CD4-positive, alpha-beta T cell treated with Interleukin-21 for 1 hour (primary cell): Measurements from ENCODE around the gene ARFGEF3.
"Not testable (repeated sequence)": the region's sequence is repeated elsewhere in the genome, so short reads cannot be mapped to it uniquely, and the experiment has no call there.

ENCODE experiments used
- DNase-seq: peaks from one replicate; pipeline ENCODE4 v3.0.0-alpha.2; 2020

The ARFGEF3 gene

DNA sequence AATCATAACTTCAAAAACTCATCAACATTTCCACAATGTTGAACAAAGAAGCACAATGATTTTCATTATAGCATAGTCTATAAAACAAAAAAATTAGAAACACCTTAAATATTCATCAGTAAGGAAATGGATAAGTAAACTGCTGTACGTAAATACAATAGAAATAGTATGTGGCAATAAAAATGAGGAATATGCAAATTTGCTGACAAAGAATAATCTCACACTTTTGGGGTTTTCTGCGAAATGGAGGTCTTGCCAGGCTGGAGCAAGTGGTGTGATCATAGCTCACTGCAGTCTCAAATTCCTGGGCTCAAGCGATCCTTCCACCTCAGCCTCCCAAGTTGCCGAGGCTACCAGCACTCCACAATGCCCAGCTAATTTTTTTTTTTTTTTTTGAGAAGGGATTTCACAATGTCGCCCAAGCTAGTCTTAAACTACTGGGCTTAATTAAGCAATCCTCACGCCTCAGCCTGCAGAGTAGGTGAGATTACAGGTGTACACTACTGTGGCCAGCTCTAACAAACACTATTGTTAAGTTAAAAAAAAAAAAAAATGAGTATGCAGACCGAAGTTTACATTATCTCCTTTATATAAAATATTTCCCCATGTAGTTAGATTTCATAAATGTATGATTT lies 157.1 kb downstream of the ARFGEF3 start:
- no peak for DNase-seq

DNA sequence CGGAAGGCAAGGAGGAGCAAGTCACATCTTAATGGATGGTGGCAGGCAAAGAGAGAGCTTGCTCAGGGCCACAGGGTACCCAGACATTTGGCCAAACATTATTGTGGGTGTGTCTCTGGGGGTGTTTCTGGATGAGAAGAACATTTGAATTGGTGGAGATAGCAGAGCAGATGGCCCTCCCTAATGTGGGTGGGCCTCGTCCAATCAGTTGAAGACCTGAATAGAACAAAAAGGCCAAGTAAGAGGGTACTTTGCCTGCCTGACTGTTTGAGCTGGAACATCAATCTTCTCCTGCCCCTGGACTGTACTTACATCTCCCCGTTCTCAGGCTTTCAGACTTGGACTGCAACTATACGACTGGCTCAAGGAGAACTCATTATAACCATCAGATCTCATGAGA lies 160.2 kb downstream of the ARFGEF3 start:
- no peak for DNase-seq

DNA sequence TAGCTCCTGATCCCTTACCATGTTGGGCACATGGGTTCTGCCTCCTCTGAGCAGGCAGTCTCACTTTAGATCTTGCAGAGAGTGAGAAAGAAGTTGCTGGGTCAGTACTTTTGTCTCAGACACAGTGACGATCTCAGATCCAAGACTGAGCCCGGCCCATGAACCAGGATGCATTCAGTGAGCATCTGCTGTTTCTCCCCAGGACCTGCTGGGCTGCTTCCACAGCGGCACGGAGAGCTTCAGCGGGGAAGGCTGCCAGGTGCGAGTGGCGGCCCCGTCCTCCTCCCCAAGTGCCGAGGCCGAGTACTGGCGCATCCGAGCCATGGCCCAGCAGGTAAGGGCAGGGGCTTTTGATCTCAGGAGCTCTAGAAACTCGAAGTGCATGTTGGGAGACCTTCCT lies 162.1 kb downstream of the ARFGEF3 start:
- no peak for DNase-seq

DNA sequence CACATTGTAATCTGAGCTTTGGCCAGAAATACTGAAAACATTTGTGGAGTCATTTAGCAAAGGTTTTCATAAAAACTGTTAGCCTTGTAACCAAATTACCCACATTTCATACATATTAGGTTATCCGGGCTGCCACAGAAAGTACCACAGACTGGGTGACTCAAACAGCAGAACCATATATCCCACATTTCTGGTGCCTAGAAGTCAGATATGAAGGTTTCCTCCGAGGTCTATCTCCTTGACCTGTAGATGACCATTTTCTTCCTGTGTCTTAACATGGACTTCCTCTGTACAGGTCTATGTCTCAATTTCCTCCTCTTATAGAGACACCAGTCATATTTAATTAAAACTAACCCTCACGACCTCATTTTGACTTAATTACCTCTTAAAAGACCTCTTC lies 166.5 kb downstream of the ARFGEF3 start:
- DNase-seq, result no peak

DNA sequence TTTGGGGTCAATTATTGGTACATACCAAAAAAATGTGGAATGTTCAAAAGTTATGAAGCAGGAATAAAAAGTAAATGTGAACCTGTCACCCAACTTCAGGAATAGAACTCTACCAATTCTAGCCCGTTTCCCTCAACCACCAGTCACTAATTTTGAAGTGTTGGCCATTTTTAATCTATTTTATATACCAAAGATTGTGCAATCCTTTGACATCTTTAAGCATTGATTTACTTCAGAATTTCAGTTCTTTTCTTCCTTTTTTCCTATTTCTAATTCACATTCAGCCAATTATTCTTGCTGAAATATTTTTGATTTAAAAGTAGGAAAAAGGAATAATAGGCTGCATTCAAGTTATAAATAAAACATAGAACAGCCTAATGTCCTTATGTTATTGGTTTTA lies 169.0 kb downstream of the ARFGEF3 start:
- no peak for DNase-seq

DNA sequence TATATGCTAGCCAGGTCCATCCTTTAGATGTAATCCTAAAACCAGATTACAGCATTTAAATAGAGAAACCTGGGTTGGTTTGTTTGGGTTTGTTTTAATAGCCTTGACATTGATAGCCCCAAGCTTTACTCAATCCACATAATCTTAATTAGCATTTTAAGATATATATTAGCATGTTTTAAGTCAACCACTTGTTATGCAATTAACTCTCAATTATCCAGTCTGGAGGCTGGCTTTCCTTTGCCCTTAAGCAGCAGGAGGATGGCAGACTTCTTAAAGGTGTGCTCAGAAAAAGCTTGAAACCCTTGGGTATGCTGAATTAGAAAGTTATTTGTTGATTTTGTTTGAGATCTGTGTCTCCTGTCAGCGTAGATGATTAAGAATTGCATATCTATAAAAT lies 169.7 kb downstream of the ARFGEF3 start:
- DNase-seq, result no peak

DNA sequence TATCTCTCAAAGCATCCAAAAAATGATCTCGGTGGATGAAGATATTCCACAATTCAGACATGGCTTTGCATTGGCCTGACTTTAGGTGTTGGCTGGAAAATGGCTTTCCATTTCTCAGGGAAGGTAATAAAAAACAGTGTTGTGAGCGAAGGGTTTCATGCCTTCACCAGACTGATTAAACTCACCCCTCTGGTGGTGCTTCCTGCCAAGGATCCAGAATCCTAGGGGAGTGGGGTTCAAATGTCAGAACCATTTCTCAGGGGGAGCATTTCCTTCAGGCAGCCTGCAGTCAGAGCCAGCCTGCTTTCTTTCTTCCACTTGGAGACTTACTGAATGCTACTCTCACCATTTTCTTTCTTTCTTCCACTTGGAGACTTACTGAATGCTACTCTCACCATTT lies 170.2 kb downstream of the ARFGEF3 start:
- DNase-seq, result no peak

DNA sequence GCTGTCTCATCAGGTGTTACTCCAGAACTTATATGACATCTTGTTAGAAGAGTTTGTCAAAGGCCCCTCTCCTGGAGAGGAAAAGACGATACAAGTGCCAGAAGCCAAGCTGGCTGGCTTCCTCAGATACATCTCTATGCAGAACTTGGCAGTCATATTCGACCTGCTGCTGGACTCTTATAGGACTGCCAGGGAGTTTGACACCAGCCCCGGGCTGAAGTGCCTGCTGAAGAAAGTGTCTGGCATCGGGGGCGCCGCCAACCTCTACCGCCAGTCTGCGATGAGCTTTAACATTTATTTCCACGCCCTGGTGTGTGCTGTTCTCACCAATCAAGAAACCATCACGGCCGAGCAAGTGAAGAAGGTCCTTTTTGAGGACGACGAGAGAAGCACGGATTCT lies 172.3 kb downstream of the ARFGEF3 start:
- DNase-seq, result no peak

DNA sequence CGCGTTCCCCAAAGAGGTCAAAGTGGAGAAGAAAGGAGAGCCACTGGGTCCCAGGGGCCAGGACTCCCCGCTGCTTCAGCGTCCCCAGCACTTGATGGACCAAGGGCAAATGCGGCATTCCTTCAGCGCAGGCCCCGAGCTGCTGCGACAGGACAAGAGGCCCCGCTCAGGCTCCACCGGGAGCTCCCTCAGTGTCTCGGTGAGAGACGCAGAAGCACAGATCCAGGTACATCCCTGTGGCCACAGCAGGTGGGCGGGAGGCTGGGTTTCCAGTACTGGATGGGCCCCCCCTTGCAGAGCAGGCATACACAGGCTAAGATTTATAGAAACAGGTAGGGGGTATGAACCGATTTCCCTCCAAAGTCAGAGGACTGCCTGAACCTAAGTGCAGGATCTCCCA lies 173.2 kb downstream of the ARFGEF3 start:
- no peak for DNase-seq

DNA sequence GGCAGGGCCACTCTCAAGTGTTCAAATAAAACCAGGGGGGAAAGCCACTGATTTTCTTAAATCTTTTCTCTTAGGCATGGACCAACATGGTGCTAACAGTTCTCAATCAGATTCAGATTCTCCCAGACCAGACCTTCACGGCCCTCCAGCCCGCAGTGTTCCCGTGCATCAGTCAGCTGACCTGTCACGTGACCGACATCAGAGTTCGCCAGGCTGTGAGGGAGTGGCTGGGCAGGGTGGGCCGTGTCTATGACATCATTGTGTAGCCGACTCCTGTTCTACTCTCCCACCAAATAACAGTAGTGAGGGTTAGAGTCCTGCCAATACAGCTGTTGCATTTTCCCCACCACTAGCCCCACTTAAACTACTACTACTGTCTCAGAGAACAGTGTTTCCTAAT lies 174.5 kb downstream of the ARFGEF3 start:
- DNase-seq, result no peak

DNA sequence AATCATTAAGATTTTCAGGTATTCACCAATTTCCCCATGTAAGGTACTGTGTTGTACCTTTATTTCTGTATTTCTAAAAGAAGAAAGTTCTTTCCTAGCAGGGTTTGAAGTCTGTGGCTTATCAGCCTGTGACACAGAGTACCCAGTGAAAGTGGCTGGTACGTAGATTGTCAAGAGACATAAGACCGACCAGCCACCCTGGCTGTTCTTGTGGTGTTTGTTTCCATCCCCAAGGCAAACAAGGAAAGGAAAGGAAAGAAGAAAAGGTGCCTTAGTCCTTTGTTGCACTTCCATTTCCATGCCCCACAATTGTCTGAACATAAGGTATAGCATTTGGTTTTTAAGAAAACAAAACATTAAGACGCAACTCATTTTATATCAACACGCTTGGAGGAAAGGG lies 175.3 kb downstream of the ARFGEF3 start:
- DNase-seq, result no peak

DNA sequence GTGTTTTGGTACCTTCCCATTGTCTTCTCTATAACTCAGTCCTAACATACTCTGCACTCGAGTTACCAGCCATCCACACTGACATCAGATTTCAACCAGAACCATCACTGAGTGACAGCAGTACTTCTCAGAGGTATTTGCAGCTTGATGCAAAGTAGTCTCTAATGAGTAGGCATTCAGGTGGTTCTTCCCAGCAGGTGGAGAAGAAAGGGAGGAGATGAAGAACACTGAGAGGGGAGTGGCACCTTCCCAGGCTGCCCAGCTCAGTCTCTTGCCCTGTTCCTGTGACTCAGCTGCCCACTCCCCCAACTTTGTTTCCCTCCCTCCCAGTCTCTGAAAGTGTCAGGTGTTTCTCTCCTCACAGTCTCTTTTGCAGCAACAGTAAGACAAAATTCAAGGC lies 177.3 kb downstream of the ARFGEF3 start:
- no peak for DNase-seq

DNA sequence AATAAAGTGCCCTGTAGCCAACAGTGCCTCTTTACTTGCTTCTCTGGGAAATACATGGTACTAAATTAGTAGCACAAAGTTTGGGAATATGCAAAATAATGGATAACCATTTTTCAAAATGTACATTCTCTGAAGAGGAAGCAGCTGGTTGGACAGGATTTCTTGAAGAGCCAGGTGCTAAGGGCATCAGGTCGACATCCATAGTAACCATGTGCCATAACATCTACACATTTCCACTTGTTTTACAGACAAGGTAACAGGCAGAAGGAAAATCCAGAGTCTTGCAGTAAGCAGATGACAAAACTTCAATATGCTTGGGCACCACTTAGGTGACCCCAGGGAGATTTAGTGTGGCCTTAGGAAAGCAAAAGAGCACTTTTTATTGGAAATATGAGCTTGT lies 179.4 kb downstream of the ARFGEF3 start:
- no peak for DNase-seq

DNA sequence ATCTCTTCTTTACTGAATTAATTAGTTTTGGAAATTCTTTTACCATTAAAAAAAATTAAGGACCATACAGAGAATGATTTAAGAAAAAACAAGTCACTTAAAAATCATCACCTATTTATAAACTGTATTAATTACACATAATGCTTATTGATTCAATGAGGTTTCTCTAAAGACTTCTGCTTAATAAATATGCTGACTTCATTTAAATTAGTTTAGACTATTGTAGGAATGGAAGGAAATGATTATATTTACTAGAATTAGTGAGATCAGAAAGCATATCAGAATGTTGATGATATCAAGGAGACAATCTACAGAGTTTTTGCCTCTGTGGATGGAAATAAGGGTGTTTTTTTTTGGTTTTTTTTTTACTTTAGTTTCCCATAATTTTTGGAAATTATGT lies 181.4 kb downstream of the ARFGEF3 start:
- DNase-seq, result no peak

DNA sequence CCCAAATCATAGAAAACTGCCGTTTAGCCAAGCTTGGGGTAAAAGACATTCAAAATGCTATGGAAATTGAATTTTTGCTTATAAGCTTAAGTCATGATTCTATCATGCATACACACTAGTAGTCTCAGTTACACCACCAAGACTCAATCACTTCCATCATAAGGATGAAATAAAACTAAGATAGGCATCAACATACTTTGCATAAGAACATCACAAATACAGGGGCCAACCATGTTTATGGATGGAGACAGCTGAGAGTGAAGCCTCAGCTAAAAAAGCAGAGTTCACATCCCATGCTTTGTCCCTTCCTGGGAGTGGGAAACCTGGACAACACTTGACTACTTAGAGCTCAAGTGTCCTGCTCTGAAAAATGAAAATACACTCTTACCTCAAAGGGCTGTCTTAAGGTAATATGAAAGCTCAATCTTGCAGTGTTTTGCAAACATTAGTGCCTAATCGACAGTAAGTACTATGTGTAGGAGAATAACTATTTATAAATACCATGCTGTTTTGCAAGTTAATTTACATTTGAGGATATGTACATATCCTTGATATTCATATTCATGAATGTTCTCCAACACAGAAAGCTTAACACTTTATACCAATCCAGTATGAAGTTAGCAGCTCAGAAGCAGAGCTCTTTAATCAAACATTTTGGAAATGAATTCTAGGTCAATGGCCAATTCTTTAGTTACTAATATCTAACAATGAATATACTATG lies 184.0 kb downstream of the ARFGEF3 start:
- no peak for DNase-seq

DNA sequence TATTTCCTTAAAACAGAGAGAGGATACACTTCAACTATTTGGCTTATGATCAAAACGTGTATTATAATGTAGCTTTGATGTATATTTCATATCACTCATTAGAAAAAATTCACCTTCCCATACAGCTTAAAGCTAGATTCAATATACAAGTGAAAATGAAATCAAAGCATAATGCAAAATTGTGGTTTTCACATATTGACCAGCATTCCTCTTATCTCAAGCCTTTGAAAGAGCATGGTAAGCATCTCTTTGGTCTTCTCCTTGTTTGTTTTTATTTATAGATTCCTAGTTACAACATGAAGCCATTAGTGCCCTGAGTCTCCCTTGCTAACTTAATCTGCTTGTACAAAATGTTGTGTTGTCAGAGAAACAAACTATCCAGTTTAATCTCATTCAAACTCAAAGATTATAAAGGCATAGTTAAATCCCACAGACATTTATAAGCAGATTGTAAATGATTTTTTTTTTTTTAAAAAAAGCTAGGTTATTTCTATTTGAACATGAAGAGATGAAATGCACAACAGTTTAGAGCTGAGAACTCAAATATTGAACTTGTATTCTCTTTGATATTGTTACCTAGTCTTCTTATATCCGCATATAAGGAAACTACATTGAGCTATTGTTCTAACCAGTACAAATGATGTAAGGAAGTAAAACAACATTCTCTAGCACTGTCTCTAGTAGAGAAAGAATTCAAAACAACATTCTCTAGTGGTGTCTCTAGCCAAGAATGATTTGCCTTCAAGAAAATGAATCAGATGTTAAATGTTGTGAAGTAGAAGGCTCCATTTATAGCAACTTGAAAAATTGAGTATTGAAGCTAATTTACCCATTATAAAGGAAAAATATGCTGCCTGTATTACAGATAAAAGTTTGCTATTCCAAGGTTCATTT lies 184.8 kb downstream of the ARFGEF3 start:
- DNase-seq, result no peak

DNA sequence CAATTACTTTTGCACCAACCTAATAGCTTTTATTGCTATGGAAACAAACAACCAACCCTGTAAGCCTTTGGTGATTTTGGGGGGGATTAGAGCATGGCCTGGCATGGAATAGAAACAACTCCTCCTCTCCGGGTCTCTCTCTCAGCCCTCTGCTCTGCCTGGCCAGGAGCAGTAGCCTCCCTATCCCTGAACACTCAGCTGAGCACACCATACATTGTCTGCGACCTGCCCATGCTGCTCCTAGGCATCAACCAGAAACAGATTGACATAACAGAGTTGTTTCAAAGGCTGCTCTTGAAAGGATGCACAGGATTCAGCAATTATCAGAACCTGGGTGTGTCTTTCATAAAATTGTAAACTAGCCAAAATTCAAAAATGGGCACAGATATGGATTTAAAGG lies 186.1 kb downstream of the ARFGEF3 start:
- no peak for DNase-seq

DNA sequence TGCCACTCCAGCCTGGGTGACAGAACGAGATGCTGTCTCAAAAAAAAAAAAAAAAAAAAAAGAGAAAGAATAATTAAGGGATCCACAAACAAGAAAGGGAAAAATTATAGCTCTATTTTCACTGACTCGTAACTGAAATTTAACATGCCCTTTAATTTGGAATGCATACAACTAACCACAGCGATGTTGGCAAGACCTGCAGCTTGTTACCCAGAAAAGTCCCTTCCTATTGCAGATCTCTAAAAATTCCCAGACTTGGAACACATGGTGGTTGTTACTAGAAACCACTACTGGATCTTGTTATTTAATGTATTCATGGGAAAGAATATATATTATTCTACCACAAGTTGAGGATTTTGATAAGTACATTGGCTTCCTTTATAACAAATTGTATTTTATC lies 188.2 kb downstream of the ARFGEF3 start:
- DNase-seq, result no peak

DNA sequence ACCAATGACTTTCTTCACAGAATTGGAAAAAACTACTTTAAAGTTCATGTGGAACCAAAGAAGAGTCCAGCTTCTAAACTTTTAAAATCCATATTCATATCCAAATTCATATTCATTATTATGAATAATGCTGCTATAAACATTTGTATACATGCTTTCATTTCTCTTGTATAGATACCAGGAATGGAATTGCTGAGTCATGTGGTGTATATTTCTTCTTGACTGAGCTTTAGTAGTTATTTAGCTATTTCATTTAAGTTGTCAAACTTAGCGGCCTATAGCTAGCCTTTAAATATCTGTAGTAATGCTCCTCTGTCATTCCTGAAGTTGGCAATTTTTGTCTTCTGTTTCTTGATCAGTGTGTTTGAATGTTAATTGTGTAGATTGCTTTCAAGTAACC lies 196.2 kb downstream of the ARFGEF3 start:
- DNase-seq, result no peak

DNA sequence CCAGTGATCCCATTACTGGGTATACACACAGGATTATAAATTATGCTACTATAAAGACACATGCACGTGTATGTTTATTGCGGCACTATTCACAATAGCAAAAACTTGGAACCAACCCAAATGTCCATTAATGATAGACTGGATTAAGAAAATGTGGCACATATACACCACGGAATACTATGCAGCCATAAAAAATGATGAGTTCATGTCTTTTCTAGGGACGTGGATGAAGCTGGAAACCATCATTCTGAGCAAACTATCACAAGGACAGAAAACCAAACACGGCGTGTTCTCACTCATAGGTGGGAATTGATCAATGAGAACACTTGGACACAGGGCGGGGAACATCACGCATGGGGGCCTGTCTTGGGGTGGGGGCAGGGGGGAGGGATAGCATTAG lies 206.9 kb downstream of the ARFGEF3 start:
- not testable (repeated sequence) for DNase-seq

DNA sequence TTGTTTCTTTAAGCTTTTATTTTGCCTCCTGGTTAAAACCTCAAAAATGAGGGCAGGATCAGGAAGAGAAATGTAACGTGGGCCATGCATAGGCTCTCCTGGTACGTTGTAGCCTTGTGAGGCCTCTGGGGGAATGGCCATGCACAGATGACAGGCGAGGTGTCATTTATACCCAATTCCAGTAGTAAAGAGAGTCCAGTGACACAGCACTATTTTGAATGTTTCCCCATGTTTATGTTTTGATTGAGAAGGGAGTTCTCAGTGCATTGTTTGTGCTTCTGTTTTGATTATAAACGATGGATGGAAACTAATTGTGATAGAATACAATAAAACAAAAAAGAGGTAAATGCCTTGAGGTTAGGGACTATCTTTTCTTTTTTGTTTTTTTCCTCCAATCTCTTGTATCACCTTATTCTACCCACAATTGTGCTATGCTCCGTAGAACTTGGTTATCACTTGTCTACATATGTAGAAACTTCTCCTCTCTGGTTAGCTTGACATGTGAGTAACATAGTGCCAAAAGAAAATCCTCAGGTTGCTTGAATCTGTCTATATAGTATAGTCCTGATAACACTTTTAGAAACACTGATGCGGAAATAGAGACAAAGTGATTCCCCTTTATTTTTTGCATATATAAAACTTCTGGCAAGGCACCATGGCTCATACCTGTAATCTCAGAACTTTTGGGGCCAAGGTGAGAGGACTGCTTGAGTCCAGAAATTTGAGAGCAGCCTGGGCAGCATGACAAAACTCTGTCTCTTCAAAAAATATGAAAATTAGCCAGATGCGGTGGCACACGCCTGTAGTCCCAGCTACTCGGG lies 209.1 kb downstream of the ARFGEF3 start:
- no peak for DNase-seq

DNA sequence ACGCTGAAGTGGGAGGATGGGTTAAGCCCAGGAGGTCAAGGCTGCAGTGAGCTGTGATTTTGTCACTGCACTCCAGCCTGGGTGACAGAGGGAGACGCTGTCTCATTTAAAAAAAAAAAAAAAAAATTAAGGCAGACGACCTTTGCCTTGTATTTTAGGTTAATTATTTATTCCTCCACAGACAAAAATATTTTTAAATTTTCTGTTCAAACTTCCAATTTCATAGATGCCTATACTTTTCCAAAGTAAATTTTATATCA lies 209.6 kb downstream of the ARFGEF3 start:
- no peak for DNase-seq

DNA sequence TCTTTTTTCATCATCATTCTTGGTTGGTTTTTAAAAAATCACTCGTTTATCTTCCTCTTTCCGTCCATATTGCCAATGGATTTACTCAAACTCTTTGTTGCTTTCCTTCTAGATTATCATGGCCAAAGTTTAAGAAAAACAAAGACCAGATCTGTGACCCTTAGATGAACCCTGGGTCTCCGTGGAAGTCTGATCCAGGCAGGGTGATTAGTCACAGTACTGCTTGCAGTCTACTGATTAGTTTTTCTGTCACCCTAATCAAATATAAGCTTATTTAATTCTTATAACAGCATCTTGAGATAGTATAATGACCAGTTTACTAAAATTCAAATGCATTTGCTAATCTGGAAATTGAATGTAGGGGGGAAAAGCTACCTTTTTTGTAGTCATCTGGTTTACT lies 210.0 kb downstream of the ARFGEF3 start:
- DNase-seq, result no peak
